HEK293 (cell line): ENCODE data around the gene SYNJ1.

Experiments used
- CTCF ChIA-PET: fragments of 350-600 bp; formaldehyde crosslinking; extraction: SDS; loops from one replicate; lab custom pipeline; 2021; ENCODE audit warnings: antibody characterized with exemption; lab: Yijun Ruan, JAX
- POLR2A ChIA-PET: fragments of 300-600 bp; formaldehyde crosslinking; extraction: SDS; loops from one replicate; lab custom pipeline; 2020; ENCODE audit warnings: antibody characterized with exemption, inconsistent platforms; lab: Yijun Ruan, JAX
- H3K27ac ChIP-seq: fragments of 200-500 bp; sonication (Bioruptor generic); 2 replicates; pipeline ENCODE4 v1.5.1; 2014; ENCODE audit warnings: low read depth, low read length, control low read depth, inconsistent platforms; ENCODE audit errors: extremely low read depth
- H3K36me3 ChIP-seq, 2 experiments: fragments of 200-500 bp in 1 of 2; sonication (Bioruptor generic) in 1 of 2; 1 replicate in 1 of 2; 2 replicates in 1 of 2; pipeline ENCODE4 v1.5.1; 2014 to 2017; ENCODE audit warnings: inconsistent platforms in 2 of 2, low read length in 2 of 2; ENCODE audit not compliant: control insufficient read depth in 2 of 2, insufficient read depth in 1 of 2
- H3K4me1 ChIP-seq: fragments of 200-500 bp; sonication (Bioruptor generic); 2 replicates; pipeline ENCODE4 v1.5.1; 2014; ENCODE audit warnings: mild to moderate bottlenecking, low read length, inconsistent platforms; ENCODE audit not compliant: control insufficient read depth, insufficient read depth
- H3K4me3 ChIP-seq: 2 replicates; pipeline ENCODE4 v1.5.1; 2011; ENCODE audit warnings: low read depth, mild to moderate bottlenecking, control low read depth, low read length, moderate library complexity
- H3K9me3 ChIP-seq: fragments of 200-500 bp; sonication (Bioruptor generic); 2 replicates; pipeline ENCODE4 v1.5.1; 2014; ENCODE audit warnings: low read depth, low read length, inconsistent platforms; ENCODE audit not compliant: control insufficient read depth, insufficient read depth
- GLI4 ChIP-seq: fragments of 450-650 bp; formaldehyde crosslinking; IDR thresholded peaks from 2 replicates; pipeline ENCODE4 v1.5.1; 2016; ENCODE audit warnings: missing biosample characterization, missing genetic modification characterization
- HOXD13 ChIP-seq: sonication (generic); formaldehyde crosslinking; IDR thresholded peaks from 2 replicates; pipeline ENCODE4 v1.8.0; 2022; ENCODE audit warnings: missing genetic modification reagents, borderline replicate concordance
- KLF8 ChIP-seq: fragments of 450-650 bp; formaldehyde crosslinking; IDR thresholded peaks from 2 replicates; pipeline ENCODE4 v1.5.1; 2016; ENCODE audit warnings: missing biosample characterization, missing genetic modification characterization
- MZF1 ChIP-seq: fragments of 450-650 bp; formaldehyde crosslinking; IDR thresholded peaks from 2 replicates; pipeline ENCODE4 v1.5.1; 2017; ENCODE audit warnings: missing biosample characterization, missing genetic modification characterization, borderline replicate concordance
- PRDM6 ChIP-seq: fragments of 450-650 bp; formaldehyde crosslinking; IDR thresholded peaks from 2 replicates; pipeline ENCODE4 v1.5.1; 2017; ENCODE audit warnings: missing biosample characterization, missing genetic modification characterization
- TSHZ1 ChIP-seq: fragments of 450-650 bp; formaldehyde crosslinking; IDR thresholded peaks from 2 replicates; pipeline ENCODE4 v1.5.1; 2016; ENCODE audit warnings: missing biosample characterization, missing genetic modification characterization, borderline replicate concordance
- ZBTB11 ChIP-seq: fragments of 450-650 bp; formaldehyde crosslinking; conservative IDR thresholded peaks from 2 replicates; pipeline ENCODE4 v1.5.1; 2016; ENCODE audit warnings: low read depth, missing biosample characterization, missing genetic modification characterization
- ZBTB49 ChIP-seq: fragments of 450-650 bp; formaldehyde crosslinking; IDR thresholded peaks from 2 replicates; pipeline ENCODE4 v1.5.1; 2016; ENCODE audit warnings: missing biosample characterization, missing genetic modification characterization, low read depth
- ZFP41 ChIP-seq: fragments of 450-650 bp; formaldehyde crosslinking; IDR thresholded peaks from 2 replicates; pipeline ENCODE4 v1.5.1; 2016; ENCODE audit warnings: missing biosample characterization, missing genetic modification characterization, borderline replicate concordance
- ZNF146 ChIP-seq: fragments of 450-650 bp; formaldehyde crosslinking; IDR thresholded peaks from 2 replicates; pipeline ENCODE4 v1.5.1; 2016; ENCODE audit warnings: missing biosample characterization, missing genetic modification characterization
- ZNF18 ChIP-seq: fragments of 450-650 bp; formaldehyde crosslinking; IDR thresholded peaks from 2 replicates; pipeline ENCODE4 v1.5.1; 2016; ENCODE audit warnings: missing biosample characterization, missing genetic modification characterization
- ZNF221 ChIP-seq: fragments of 450-650 bp; formaldehyde crosslinking; IDR thresholded peaks from 2 replicates; pipeline ENCODE4 v1.5.1; 2017; ENCODE audit warnings: missing biosample characterization, missing genetic modification characterization, borderline replicate concordance
- ZNF24 ChIP-seq: fragments of 450-650 bp; formaldehyde crosslinking; IDR thresholded peaks from 2 replicates; pipeline ENCODE4 v1.5.1; 2016; ENCODE audit warnings: missing biosample characterization, missing genetic modification characterization
- ZNF26 ChIP-seq: fragments of 450-650 bp; formaldehyde crosslinking; IDR thresholded peaks from 2 replicates; pipeline ENCODE4 v1.5.1; 2016; ENCODE audit warnings: missing biosample characterization, missing genetic modification characterization
- ZNF274 ChIP-seq, 2 experiments: fragments of 200-500 bp in 1 of 2; fragments of 450-650 bp in 1 of 2; sonication (Bioruptor generic) in 1 of 2; formaldehyde crosslinking in 1 of 2; IDR thresholded peaks; 2 replicates each; pipeline versions ENCODE4 v1.5.1 to v1.6.1; 2014 to 2016; ENCODE audit warnings: borderline replicate concordance in 1 of 2, inconsistent platforms in 1 of 2, low read length in 1 of 2, missing biosample characterization in 1 of 2, missing genetic modification characterization in 1 of 2
- ZNF423 ChIP-seq: fragments of 450-650 bp; formaldehyde crosslinking; IDR thresholded peaks from 2 replicates; pipeline ENCODE4 v1.5.1; 2016; ENCODE audit warnings: missing biosample characterization, missing genetic modification characterization
- ZNF433 ChIP-seq: fragments of 450-650 bp; formaldehyde crosslinking; IDR thresholded peaks from 2 replicates; pipeline ENCODE4 v1.5.1; 2016; ENCODE audit warnings: missing biosample characterization, missing genetic modification characterization, low read depth
- ZNF580 ChIP-seq: fragments of 450-650 bp; formaldehyde crosslinking; IDR thresholded peaks from 2 replicates; pipeline ENCODE4 v1.5.1; 2016; ENCODE audit warnings: missing biosample characterization, missing genetic modification characterization
- ZNF658 ChIP-seq: fragments of 450-650 bp; formaldehyde crosslinking; IDR thresholded peaks from 2 replicates; pipeline ENCODE4; 2016; ENCODE audit warnings: missing biosample characterization, missing genetic modification characterization
- ZNF792 ChIP-seq: fragments of 450-650 bp; formaldehyde crosslinking; IDR thresholded peaks from 2 replicates; pipeline ENCODE4 v1.5.1; 2016; ENCODE audit warnings: missing biosample characterization, missing genetic modification characterization
- ZNF843 ChIP-seq: fragments of 450-650 bp; formaldehyde crosslinking; IDR thresholded peaks from 2 replicates; pipeline ENCODE4 v1.5.1; 2016; ENCODE audit warnings: missing biosample characterization, missing genetic modification characterization

The SYNJ1 gene

GRCh38 chr21:32719085-32719484 is 8.7 kb downstream of the SYNJ1 start (continued):
- TF ChIP-seq MZF1, result no peak
- TF ChIP-seq ZNF843 (tag by site-specific recombination), result no peak
- no peak for TF ChIP-seq GLI4
- no peak for TF ChIP-seq ZNF146 (tag by site-specific recombination)
- no peak for TF ChIP-seq ZNF221 (tag by site-specific recombination)
- TF ChIP-seq ZFP41 (tag by site-specific recombination), result no peak
- TF ChIP-seq ZNF658 (tag by site-specific recombination), result no peak
- no peak for TF ChIP-seq ZNF24

GRCh38 chr21:32717851-32718316 is 9.9 kb downstream of the SYNJ1 start:
- ChIA-PET POLR2A (interaction anchor here (1.0 to 2.0 kb wide), 2 partner anchors 10 to 54 kb away, joined by 6 to 12 read pairs; partner anchors contain the start of genes PAXBP1 and SYNJ1), CTCF (interaction anchor here (1.3 kb wide), 1 partner anchor 9 kb away, joined by 5 read pairs; no protein-coding TSS in a partner anchor)
- no peak overlapping the region for H3K4me3 ChIP-seq
- H3K4me1 ChIP-seq, result peaks cover 19% of the 10 kb centered on the region
- no peaks in the 10 kb centered on the region for H3K9me3 ChIP-seq
- H3K27ac ChIP-seq, result peak overlapping the region; percentile 51
- H3K36me3 ChIP-seq, result peaks cover 0 to 3% of the 10 kb centered on the region in 2 experiments; a peak in 1 of 3 replicates
- TF ChIP-seq KLF8 (tag by site-specific recombination) (no peak), TSHZ1 (tag by site-specific recombination) (peak; percentile 19; the same call in 1 of the 2 replicates), ZNF26 (tag by site-specific recombination) (no peak), HOXD13 (CRISPR knock-in tag) (no peak), ZNF423 (no peak), ZNF580 (tag by site-specific recombination) (peak; percentile 22; the same call in 1 of the 2 replicates), ZNF18 (tag by site-specific recombination) (peak; percentile 48; the same call in 1 of the 2 replicates), ZBTB11 (tag by site-specific recombination) (no peak), ZNF274 (IDR thresholded peaks at IDR 0.05; ENCODE audit: low read length) (no peak), ZNF274 (tag by site-specific recombination; IDR thresholded peaks at IDR 0.05; ENCODE audit: borderline replicate concordance) (no peak), PRDM6 (tag by site-specific recombination) (peak; percentile 95), ZNF792 (tag by site-specific recombination) (no peak), ZNF24 (peak; percentile 77; the same call in 1 of the 2 replicates), ZBTB49 (tag by site-specific recombination) (no peak), ZNF433 (tag by site-specific recombination) (no peak)
